RWPE2 (cell line): ENCODE results near the gene LRP1B.

Experiments
- ATAC-seq: fragments of 200-7000 bp; cut with Tn5 transposase; 3 replicates; pipeline ENCODE4 v1.9.1; 2021; ENCODE audit warnings: low read depth
- DNase-seq: peaks from one replicate; pipeline ENCODE4 v3.0.0-alpha.2; 2020; ENCODE audit warnings: low spot score
- H3K27ac ChIP-seq: fragments of 450-650 bp; 2 replicates; pipeline ENCODE4 v1.5.1; 2017; ENCODE audit warnings: mild to moderate bottlenecking; ENCODE audit not compliant: poor library complexity, severe bottlenecking
- H3K27me3 ChIP-seq: fragments of 250-450 bp; sonication (Bioruptor Pico); 2 replicates; pipeline ENCODE4 v1.5.1; 2021; ENCODE audit warnings: mild to moderate bottlenecking, moderate library complexity; ENCODE audit not compliant: insufficient read depth, poor library complexity, severe bottlenecking
- H3K36me3 ChIP-seq: fragments of 250-450 bp; sonication (Bioruptor Pico); 2 replicates; pipeline ENCODE4 v1.5.1; 2020; ENCODE audit warnings: low read depth, mild to moderate bottlenecking, moderate library complexity
- H3K4me1 ChIP-seq: fragments of 250-450 bp; sonication (Bioruptor Pico); 2 replicates; pipeline ENCODE4 v1.5.1; 2021; ENCODE audit warnings: mild to moderate bottlenecking, moderate library complexity; ENCODE audit not compliant: insufficient read depth, poor library complexity, severe bottlenecking
- H3K4me3 ChIP-seq: fragments of 250-450 bp; sonication (Bioruptor Pico); 2 replicates; pipeline ENCODE4 v1.5.1; 2021; ENCODE audit warnings: mild to moderate bottlenecking, moderate library complexity; ENCODE audit not compliant: severe bottlenecking
- H3K9me3 ChIP-seq: fragments of 250-450 bp; sonication (Bioruptor Pico); 2 replicates; pipeline ENCODE4 v1.5.1; 2021; ENCODE audit warnings: mild to moderate bottlenecking, moderate library complexity; ENCODE audit not compliant: severe bottlenecking
- CTCF ChIP-seq: fragments of 450-650 bp; IDR thresholded peaks from one replicate; pipeline ENCODE4 v1.5.1; 2017; ENCODE audit warnings: mild to moderate bottlenecking, moderate library complexity; ENCODE audit not compliant: poor library complexity, severe bottlenecking

Gene LRP1B

GRCh38 chr2:141329964-141330363 lies 800.9 kb downstream of the LRP1B start:
- H3K4me3 ChIP-seq, result no peak overlapping the region
- no peak for DNase-seq
- H3K36me3 ChIP-seq, result no peaks in the 10 kb centered on the region
- H3K27ac ChIP-seq, result no peak overlapping the region
- no peak; the same call in 2 of the 3 replicates for ATAC-seq
- TF ChIP-seq CTCF, result no peak
- no peaks in the 10 kb centered on the region for H3K9me3 ChIP-seq
- H3K4me1 ChIP-seq, result peaks cover 4% of the 10 kb centered on the region
- no peaks in the 10 kb centered on the region for H3K27me3 ChIP-seq

- Histone ChIP-seq H3K4me3 (no peak overlapping the region), H3K27ac (no peak overlapping the region), H3K9me3 (no peaks in the 10 kb centered on the region), H3K4me1 (no peaks in the 10 kb centered on the region), H3K27me3 (no peaks in the 10 kb centered on the region), H3K36me3 (no peaks in the 10 kb centered on the region)
- no peak for TF ChIP-seq CTCF
- ATAC-seq (no peak), DNase-seq (no peak)
These were observed 807.2 kb downstream of the LRP1B start for GRCh38 chr2:141323571-141323970.

GRCh38 chr2:141317986-141318385 lies 812.8 kb downstream of the LRP1B start:
- DNase-seq (no peak), ATAC-seq (no peak)
- no peaks in the 10 kb centered on the region for H3K9me3 ChIP-seq
- no peaks in the 10 kb centered on the region for H3K36me3 ChIP-seq
- no peak overlapping the region for H3K27ac ChIP-seq
- TF ChIP-seq CTCF, result no peak
- H3K4me1 ChIP-seq, result no peaks in the 10 kb centered on the region
- no peaks in the 10 kb centered on the region for H3K27me3 ChIP-seq
- no peak overlapping the region for H3K4me3 ChIP-seq

GRCh38 chr2:141316606-141317005 lies 814.2 kb downstream of the LRP1B start:
- Histone ChIP-seq H3K9me3 (no peaks in the 10 kb centered on the region), H3K4me3 (no peak overlapping the region), H3K27me3 (no peaks in the 10 kb centered on the region), H3K27ac (no peak overlapping the region), H3K4me1 (no peaks in the 10 kb centered on the region), H3K36me3 (no peaks in the 10 kb centered on the region)
- TF ChIP-seq CTCF, result no peak
- DNase-seq (no peak), ATAC-seq (no peak)

- H3K9me3 ChIP-seq, result no peaks in the 10 kb centered on the region
- no peak for ATAC-seq
- no peak for TF ChIP-seq CTCF
These were observed 814.7 kb downstream of the LRP1B start for GRCh38 chr2:141316103-141316502.

More at GRCh38 chr2:141316103-141316502, 814.7 kb downstream of the LRP1B start:
- no peaks in the 10 kb centered on the region for H3K4me1 ChIP-seq
- no peaks in the 10 kb centered on the region for H3K36me3 ChIP-seq
- no peak for DNase-seq
- H3K27ac ChIP-seq, result no peak overlapping the region
- H3K4me3 ChIP-seq, result no peak overlapping the region
- no peaks in the 10 kb centered on the region for H3K27me3 ChIP-seq
